GM12878 (cell line): ENCODE results near the gene HDHD2. TPM values are rescaled to one million over a fixed set of nuclear protein-coding genes. Genes with fewer than 3 reads are reported as not detected.

Source experiments
- ATAC-seq: fragments of 200-7000 bp; cut with Tn5 transposase; 3 replicates; pipeline ENCODE4 v1.9.1; 2020; ENCODE audit warnings: mild to moderate bottlenecking, moderate library complexity
- BruUV-seq: library from RNA; stranded (reverse); fragments of 400-500 nt; replicated peaks from 2 replicates; lab custom pipeline; 2021; lab: Mats Ljungman, UMichigan
- CTCF ChIA-PET: fragments of 300-600 bp; sonication (Branson Sonifier 250); formaldehyde crosslinking; extraction: SDS; loops from one replicate; lab custom pipeline; 2021; ENCODE audit warnings: inconsistent platforms; lab: Yijun Ruan, JAX
- POLR2A ChIA-PET: fragments of 350-600 bp; formaldehyde crosslinking; extraction: SDS; loops from one replicate; lab custom pipeline; 2021; ENCODE audit warnings: inconsistent platforms; lab: Charles Lee
- RAD21 ChIA-PET: fragments of 300-600 bp; sonication (Branson Sonifier 250); formaldehyde crosslinking; loops from one replicate; lab custom pipeline; 2023; ENCODE audit warnings: antibody characterized with exemption; ENCODE audit not compliant: unreplicated experiment; lab: Charles Lee
- SMC1A ChIA-PET: fragments of 300-600 bp; sonication (Branson Sonifier 250); formaldehyde crosslinking; loops from one replicate; lab custom pipeline; 2023; ENCODE audit not compliant: unreplicated experiment, uncharacterized antibody; lab: Charles Lee
- DNase-seq: peaks from one replicate; pipeline ENCODE4 v3.0.0-alpha.2; 2011; ENCODE audit warnings: low read depth, low spot score
- FAIRE-seq: peaks from 3 replicates; lab custom pipeline; 2011; peaks lifted over from hg19 to GRCh38; lab: Jason Lieb, UNC
- H2AFZ ChIP-seq: 2 replicates; pipeline ENCODE4 v1.6.0; 2011; ENCODE audit warnings: low read depth, low read length, control low read depth; ENCODE audit not compliant: control insufficient read depth
- H3K27ac ChIP-seq: 2 replicates; pipeline ENCODE4 v1.5.1; 2011; ENCODE audit warnings: control low read depth; ENCODE audit not compliant: control insufficient read depth, insufficient read depth
- H3K27me3 ChIP-seq, 2 experiments: replicated peaks in 1 of 2; 2 replicates each; pipeline versions ENCODE4 v1.6.0 to v1.6.1; 2011; ENCODE audit warnings: low read length in 1 of 2; ENCODE audit not compliant: control insufficient read depth in 2 of 2, insufficient read depth in 2 of 2
- H3K36me3 ChIP-seq, 2 experiments: 2 replicates each; pipeline ENCODE4 v1.5.1; 2011; ENCODE audit warnings: low read length in 1 of 2; ENCODE audit not compliant: control insufficient read depth in 2 of 2, insufficient read depth in 2 of 2
- H3K4me1 ChIP-seq: 2 replicates; pipeline ENCODE4 v1.6.1; 2011; ENCODE audit warnings: mild to moderate bottlenecking, low read length, moderate library complexity, mixed read lengths; ENCODE audit not compliant: control insufficient read depth, insufficient read depth
- H3K4me2 ChIP-seq: 2 replicates; pipeline ENCODE4 v1.6.0; 2011; ENCODE audit warnings: control low read depth; ENCODE audit not compliant: control insufficient read depth, insufficient read depth
- H3K4me3 ChIP-seq: fragments of 200-600 bp; sonication (generic); 2 replicates; pipeline ENCODE4 v1.5.1; 2016
- H3K79me2 ChIP-seq: 2 replicates; pipeline ENCODE4 v1.6.0; 2011; ENCODE audit warnings: low read length; ENCODE audit not compliant: control insufficient read depth, insufficient read depth
- H3K9ac ChIP-seq: 2 replicates; pipeline ENCODE4 v1.8.0; 2011; ENCODE audit warnings: low read length, control low read depth, mixed read lengths; ENCODE audit not compliant: control insufficient read depth, insufficient read depth
- H3K9me3 ChIP-seq: replicated peaks from 3 replicates; pipeline ENCODE4 v1.5.1; 2011; ENCODE audit warnings: mild to moderate bottlenecking, low read length; ENCODE audit not compliant: control insufficient read depth, insufficient read depth
- H4K20me1 ChIP-seq: 2 replicates; pipeline ENCODE4 v1.6.0; 2011; ENCODE audit not compliant: control insufficient read depth, insufficient read depth
- BRCA1 ChIP-seq: IDR thresholded peaks from 2 replicates; pipeline ENCODE4 v1.6.1; 2011; ENCODE audit warnings: low read depth, low read length, improper control_type of control experiment
- CEBPB ChIP-seq, 2 experiments: fragments of 150-350 bp in 1 of 2; IDR thresholded peaks; 2 replicates each; pipeline ENCODE4 v1.6.1; 2012 to 2014; ENCODE audit warnings: low read depth in 2 of 2, low read length in 2 of 2, borderline replicate concordance in 1 of 2, inconsistent platforms in 1 of 2
- EGR1 ChIP-seq, 2 experiments: IDR thresholded peaks; 1 replicate in 1 of 2; 2 replicates in 1 of 2; pipeline ENCODE4 v1.6.1; 2011 to 2012; ENCODE audit warnings: low read depth in 2 of 2, low read length in 2 of 2, borderline replicate concordance in 1 of 2, mild to moderate bottlenecking in 1 of 2, moderate library complexity in 1 of 2
- GABPA ChIP-seq: IDR thresholded peaks from 2 replicates; pipeline ENCODE4 v1.6.1; 2014; ENCODE audit warnings: antibody characterized with exemption, low read depth, mild to moderate bottlenecking, inconsistent platforms
- HCFC1 ChIP-seq: fragments of 150-350 bp; IDR thresholded peaks from 2 replicates; pipeline ENCODE4 v1.6.1; 2014; ENCODE audit warnings: low read length
- HDAC2 ChIP-seq: fragments of 200-600 bp; sonication (generic); IDR thresholded peaks from 2 replicates; pipeline ENCODE4 v1.6.1; 2017
- JUNB ChIP-seq: IDR thresholded peaks from 2 replicates; pipeline ENCODE4 v1.6.1; 2016; ENCODE audit warnings: antibody characterized with exemption, mild to moderate bottlenecking
- MYB ChIP-seq: fragments of 150-350 bp; IDR thresholded peaks from 2 replicates; pipeline ENCODE4 v1.6.1; 2014; ENCODE audit warnings: mild to moderate bottlenecking, low read depth, low read length, borderline replicate concordance
- NFIC ChIP-seq: IDR thresholded peaks from 2 replicates; pipeline ENCODE4 v1.6.1; 2012; ENCODE audit warnings: low read depth, mild to moderate bottlenecking, inconsistent platforms, low read length, moderate library complexity
- NFXL1 ChIP-seq: fragments of 450-650 bp; IDR thresholded peaks from 2 replicates; pipeline ENCODE4 v1.6.1; 2017; ENCODE audit warnings: antibody characterized with exemption, mild to moderate bottlenecking, borderline replicate concordance
- NFYB ChIP-seq: IDR thresholded peaks from 2 replicates; pipeline ENCODE4 v1.6.1; 2011; ENCODE audit warnings: low read depth, mild to moderate bottlenecking, low read length, improper control_type of control experiment, moderate library complexity; ENCODE audit not compliant: insufficient read depth
- NR2C1 ChIP-seq: fragments of 450-650 bp; IDR thresholded peaks from 2 replicates; pipeline ENCODE4 v1.6.1; 2017; ENCODE audit warnings: antibody characterized with exemption, mild to moderate bottlenecking, moderate library complexity
- PAX5 ChIP-seq: IDR thresholded peaks from 2 replicates; pipeline ENCODE4 v1.6.1; 2011; ENCODE audit warnings: low read depth, low read length, borderline replicate concordance
- POLR2AphosphoS2 ChIP-seq: IDR thresholded peaks from 2 replicates; pipeline ENCODE4 v1.6.1; 2011; ENCODE audit warnings: low read depth, mild to moderate bottlenecking, low read length, improper control_type of control experiment, moderate library complexity
- SP1 ChIP-seq: IDR thresholded peaks from one replicate; pipeline ENCODE4 v1.6.1; 2011; ENCODE audit warnings: low read depth, low read length
- SPI1 ChIP-seq: IDR thresholded peaks from 2 replicates; pipeline ENCODE4 v1.6.1; 2011; ENCODE audit warnings: low read depth, mild to moderate bottlenecking, low read length, moderate library complexity, borderline replicate concordance; ENCODE audit not compliant: insufficient read depth
- ZNF217 ChIP-seq: fragments of 450-650 bp; IDR thresholded peaks from 2 replicates; pipeline ENCODE4 v1.6.1; 2017; ENCODE audit warnings: antibody characterized with exemption, mild to moderate bottlenecking
- WGBS: methylation state at CpG from one replicate; pipeline ENCODE4 v1.1.6; 2016; ENCODE audit warnings: low lambda C conversion rate; ENCODE audit not compliant: insufficient replicate concordance, insufficient coverage; ENCODE audit errors: missing lambda C conversion rate; 5-methylcytosine and 5-hydroxymethylcytosine counted together
- in situ Hi-C: fragments of 300-500 bp; cut with MboI; formaldehyde crosslinking; loops from 9 replicates; pipeline ENCODE4 v1.14.3; 2018; ENCODE audit warnings: mixed read lengths
- intact Hi-C: fragments of 100-400 bp; cut with micrococcal nuclease; formaldehyde crosslinking; loops from one replicate; pipeline ENCODE4 v1.14.2; 2022; ENCODE audit not compliant: unreplicated experiment
- polyA plus RNA-seq, 11 experiments: library from polyadenylated mRNA; depleted of rRNA in 4 of 11; unstranded in 6 of 11; stranded (reverse) in 5 of 11; fragments of >200 nt; fragmentation: Nextera tagmentation in 4 of 11; fragmentation: Illumina TruSeq in 1 of 11; extraction: Ambion mirVana in 4 of 11; extraction: Trizol in 1 of 11; gene quantifications; 1 replicate in 1 of 11; 2 replicates in 10 of 11; pipeline versions ENCODE4 v1.2.1 to v1.2.3, GENCODE V29; 2011 to 2016; ENCODE audit warnings: inconsistent platforms in 2 of 11, missing spikeins in 2 of 11, low read depth in 1 of 11
- total RNA-seq, 4 experiments: library from RNA; depleted of rRNA in 3 of 4; stranded (reverse); fragments of >200 nt in 3 of 4; fragmentation: Illumina TruSeq in 1 of 4; extraction: Trizol in 1 of 4; gene quantifications; 2 replicates each; pipeline versions ENCODE4 v1.2.1 to v1.2.3, GENCODE V29; 2013 to 2021
- TF ChIP-seq, protein P1 (sequence below): IDR thresholded peaks from 2 replicates; pipeline ENCODE4 v1.6.1; 2012; ENCODE audit warnings: mild to moderate bottlenecking, low read depth, low read length

Gene HDHD2
- total and polyA plus RNA-seq, 10 of the 15 experiments (the other 5 are each of a cell fraction or from before 2014, with no cell fraction given): 4.6 to 29.1 (median 17.7) TPM

DNA sequence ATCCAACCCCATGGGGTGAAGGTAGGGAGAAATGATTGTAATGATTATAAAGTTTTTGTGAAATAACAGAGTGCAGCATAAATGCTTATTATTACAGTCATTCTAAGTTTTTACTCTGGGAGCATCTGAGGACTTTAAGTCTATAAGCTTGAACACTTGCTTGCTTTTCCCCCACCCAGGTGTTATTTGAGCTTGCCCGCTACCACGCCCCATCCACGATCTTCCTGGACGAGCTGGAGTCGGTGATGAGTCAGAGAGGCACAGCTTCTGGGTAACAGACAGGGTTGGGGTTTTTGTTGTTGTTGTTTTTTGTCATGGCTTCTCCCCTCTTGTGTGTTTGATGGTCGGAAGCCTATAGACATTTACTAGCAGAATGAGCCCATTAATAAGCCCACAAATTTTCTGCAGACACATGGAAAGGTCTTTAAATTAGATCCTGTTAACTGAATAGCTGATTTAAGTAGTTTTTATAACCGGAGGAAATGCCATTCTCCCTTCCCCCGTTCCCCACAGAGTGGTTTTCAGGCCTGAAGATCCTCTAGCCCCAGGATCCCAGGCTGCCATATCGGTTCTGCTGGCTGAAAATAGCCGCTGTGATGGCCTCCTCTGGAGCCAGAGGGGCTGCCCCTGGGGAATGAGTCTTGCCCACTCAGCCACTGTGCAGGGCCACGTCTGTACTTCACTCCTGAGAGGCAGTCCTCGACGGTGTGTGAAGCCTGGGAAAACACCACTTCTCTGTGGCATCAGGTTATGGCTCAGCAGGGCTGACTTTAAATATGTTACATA is 75.0 kb downstream of the HDHD2 start:
- CTCF ChIA-PET: no interaction called here
- H2AFZ ChIP-seq: no peak overlapping the region; the same call in 1 of the 2 replicates
- 43% methylated on average over 13 of the region's 13 CpGs for WGBS

More for the DNA sequence above, 75.0 kb downstream of the HDHD2 start:
- SMC1A ChIA-PET: interaction anchor here (1.1 to 1.3 kb wide), 3 partner anchors 8 to 127 kb away, joined by 3 read pairs; no protein-coding TSS in a partner anchor
- Histone ChIP-seq H3K27me3 (no peaks in the 10 kb centered on the region; a peak in 1 of 4 replicates), H3K4me3 (no peak overlapping the region), H3K9me3 (no peaks in the 10 kb centered on the region), H3K79me2 (no peaks in the 10 kb centered on the region), H3K9ac (no peak overlapping the region), H3K36me3 (no peaks in the 10 kb centered on the region)
- BruUV-seq: no TSS peak
- in situ Hi-C loops: no loop called here
- ATAC-seq: peak; percentile 48
- intact Hi-C loops: no loop called here
- no peak for DNase-seq
- FAIRE-seq: no peak
- POLR2A ChIA-PET: no interaction called here
- no peak for TF ChIP-seq NFYB
- no peak for TF ChIP-seq SPI1
- TF ChIP-seq BRCA1: no peak
- no peak for TF ChIP-seq HDAC2
- no peak for TF ChIP-seq SP1
- TF ChIP-seq, protein P1, sequence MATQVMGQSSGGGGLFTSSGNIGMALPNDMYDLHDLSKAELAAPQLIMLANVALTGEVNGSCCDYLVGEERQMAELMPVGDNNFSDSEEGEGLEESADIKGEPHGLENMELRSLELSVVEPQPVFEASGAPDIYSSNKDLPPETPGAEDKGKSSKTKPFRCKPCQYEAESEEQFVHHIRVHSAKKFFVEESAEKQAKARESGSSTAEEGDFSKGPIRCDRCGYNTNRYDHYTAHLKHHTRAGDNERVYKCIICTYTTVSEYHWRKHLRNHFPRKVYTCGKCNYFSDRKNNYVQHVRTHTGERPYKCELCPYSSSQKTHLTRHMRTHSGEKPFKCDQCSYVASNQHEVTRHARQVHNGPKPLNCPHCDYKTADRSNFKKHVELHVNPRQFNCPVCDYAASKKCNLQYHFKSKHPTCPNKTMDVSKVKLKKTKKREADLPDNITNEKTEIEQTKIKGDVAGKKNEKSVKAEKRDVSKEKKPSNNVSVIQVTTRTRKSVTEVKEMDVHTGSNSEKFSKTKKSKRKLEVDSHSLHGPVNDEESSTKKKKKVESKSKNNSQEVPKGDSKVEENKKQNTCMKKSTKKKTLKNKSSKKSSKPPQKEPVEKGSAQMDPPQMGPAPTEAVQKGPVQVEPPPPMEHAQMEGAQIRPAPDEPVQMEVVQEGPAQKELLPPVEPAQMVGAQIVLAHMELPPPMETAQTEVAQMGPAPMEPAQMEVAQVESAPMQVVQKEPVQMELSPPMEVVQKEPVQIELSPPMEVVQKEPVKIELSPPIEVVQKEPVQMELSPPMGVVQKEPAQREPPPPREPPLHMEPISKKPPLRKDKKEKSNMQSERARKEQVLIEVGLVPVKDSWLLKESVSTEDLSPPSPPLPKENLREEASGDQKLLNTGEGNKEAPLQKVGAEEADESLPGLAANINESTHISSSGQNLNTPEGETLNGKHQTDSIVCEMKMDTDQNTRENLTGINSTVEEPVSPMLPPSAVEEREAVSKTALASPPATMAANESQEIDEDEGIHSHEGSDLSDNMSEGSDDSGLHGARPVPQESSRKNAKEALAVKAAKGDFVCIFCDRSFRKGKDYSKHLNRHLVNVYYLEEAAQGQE: no peak
- no peak for TF ChIP-seq JUNB
- no peak for TF ChIP-seq EGR1 (IDR thresholded peaks at IDR 0.05; ENCODE audit: borderline replicate concordance in 1 of 2, low read depth in 2 of 2, low read length in 2 of 2)
- no peak for TF ChIP-seq NR2C1
- TF ChIP-seq CEBPB (IDR thresholded peaks at IDR 0.05; ENCODE audit: borderline replicate concordance in 1 of 2, low read depth in 2 of 2, low read length in 2 of 2): no peak
- TF ChIP-seq NFIC: no peak
- no peak for TF ChIP-seq ZNF217
- no peak for TF ChIP-seq MYB
- no peak for TF ChIP-seq HCFC1
- TF ChIP-seq POLR2AphosphoS2: no peak
- no peak for TF ChIP-seq NFXL1
- no peak for TF ChIP-seq GABPA
- no peak for TF ChIP-seq PAX5
- TF ChIP-seq, all 136 proteins: peak for 0
- no peak overlapping the region for H3K27ac ChIP-seq
- RAD21 ChIA-PET: no interaction called here
- no peaks in the 10 kb centered on the region for H4K20me1 ChIP-seq
- no peak overlapping the region for H3K4me2 ChIP-seq
- H3K4me1 ChIP-seq: no peaks in the 10 kb centered on the region
